HG03025 (cell line): ENCODE data around the gene PGM5.

Experiments
- ATAC-seq: cut with Tn5 transposase; IDR thresholded peaks from one replicate; pipeline ENCODE4 v1.9.1; 2021; ENCODE audit warnings: mild to moderate bottlenecking, moderate library complexity; ENCODE audit not compliant: unreplicated experiment, low FRiP score

PGM5 gene

DNA sequence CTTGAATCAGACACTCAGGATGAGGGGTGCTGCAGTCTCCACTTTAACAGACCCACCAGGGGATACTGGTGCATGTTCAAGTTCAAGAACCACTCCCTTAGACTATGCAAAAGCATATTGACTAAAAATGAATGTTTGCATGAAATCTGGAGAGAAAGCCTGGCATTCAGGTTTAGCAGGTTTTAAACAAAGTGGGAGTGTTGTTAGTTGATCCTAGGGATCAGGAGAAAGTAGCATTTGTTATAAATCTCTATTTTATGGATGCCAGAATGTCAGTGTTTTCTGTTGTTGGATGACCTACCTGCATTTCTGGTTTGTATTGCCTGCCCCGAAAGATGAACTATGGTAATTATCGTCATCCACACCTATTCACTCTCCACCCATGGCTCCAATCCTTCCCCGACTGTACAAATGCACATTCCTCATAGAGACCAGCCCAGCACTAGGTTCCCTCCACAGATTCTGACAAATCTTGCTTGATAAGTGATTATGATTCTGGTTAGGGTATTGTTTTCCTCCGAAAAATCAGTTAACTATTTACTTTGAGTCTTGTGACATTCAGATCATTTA lies 167.0 kb downstream of the PGM5 start:
- no peak for ATAC-seq

DNA sequence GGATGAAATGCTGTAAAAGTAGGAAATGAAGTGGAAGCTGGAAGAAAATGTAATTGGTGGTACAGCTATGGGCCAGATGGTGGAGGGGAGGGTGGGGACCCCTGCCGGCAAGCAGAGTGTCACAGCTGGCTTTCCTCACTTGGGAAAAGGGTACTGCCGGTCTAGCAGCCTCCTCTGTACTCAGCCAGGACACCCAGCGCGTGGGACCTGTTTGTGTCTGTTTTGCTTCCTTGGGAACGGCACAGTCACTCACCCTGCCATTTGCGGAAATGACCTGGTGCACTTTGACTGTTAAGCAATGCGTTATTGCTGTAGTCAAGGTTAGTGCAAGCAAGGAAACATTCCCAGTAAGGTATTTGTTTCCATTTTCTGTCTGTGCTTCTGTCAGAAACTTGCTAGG lies 174.2 kb downstream of the PGM5 start:
- no peak for ATAC-seq

DNA sequence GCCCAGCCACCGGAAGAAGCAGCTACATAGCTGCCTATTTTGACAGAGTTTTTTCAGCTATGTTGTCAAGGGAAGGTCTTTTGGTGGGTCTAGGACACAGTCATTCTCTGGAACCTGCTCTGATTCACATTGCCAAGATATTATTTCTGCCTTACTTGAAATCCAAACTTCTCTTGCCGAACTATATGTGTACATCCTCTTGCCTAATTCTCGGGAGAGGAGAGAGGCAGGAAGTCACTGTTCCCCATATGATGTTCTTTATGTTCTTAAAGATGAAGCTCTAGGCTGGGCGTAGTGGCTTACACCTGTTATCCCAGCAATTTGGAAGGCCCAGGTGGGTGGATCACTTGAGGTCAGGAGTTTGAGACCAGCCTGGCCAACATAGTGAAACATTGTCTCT lies 175.7 kb downstream of the PGM5 start:
- no peak for ATAC-seq

DNA sequence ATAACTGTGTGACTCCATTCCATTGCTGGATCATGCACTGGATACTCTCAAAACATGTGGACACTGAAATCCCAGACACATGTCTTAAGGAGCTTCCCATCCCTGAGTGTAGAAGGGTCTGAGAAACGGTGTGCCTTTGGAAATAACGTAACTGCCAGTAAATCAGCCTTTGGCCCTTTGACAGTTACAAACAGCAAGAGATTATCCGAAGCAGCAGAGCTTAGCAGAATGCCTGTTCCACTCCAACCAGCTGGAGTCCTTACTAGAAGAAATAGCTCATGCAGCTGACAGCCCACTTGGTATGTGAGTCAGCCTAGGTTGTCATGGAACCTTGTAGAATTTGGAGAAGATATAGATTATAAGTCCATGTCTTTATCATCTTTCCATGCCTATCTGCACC lies 177.3 kb downstream of the PGM5 start:
- ATAC-seq, result no peak

DNA sequence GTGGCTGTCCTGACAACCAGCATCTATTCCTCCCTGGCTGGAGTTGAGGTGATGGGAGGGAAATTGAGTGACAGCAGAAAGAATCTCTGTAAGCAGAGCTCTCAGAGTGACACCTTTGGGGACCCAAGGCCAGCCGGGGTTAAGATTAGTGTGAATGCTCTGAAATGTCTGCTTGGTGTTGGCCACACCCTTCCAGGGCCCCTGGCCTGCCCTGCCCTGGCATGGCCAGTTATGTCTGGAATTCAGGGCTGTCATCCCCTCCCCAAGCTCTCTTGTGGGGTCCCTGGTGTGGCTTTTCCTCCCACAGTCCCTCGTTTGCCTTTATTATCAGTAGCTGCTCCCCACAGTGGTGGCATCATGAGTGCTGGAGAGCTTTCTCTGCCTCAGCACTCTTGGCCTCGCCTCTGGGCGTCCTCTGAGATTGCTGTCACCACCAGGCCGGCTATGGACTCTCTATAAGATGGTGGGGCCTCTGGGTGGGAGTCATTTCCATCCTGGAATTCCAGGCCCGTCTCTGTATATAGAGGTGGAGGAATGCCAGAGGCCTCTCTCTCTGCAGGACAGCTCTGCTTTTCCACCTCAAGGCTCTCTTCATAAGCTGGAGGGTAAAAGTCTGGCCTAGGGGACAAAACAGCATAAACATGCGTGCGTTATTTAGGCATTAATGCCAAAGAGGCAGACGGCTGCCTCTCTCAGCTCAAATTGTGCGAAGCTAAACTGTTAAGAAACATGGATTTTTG lies 180.6 kb downstream of the PGM5 start:
- ATAC-seq, result no peak

DNA sequence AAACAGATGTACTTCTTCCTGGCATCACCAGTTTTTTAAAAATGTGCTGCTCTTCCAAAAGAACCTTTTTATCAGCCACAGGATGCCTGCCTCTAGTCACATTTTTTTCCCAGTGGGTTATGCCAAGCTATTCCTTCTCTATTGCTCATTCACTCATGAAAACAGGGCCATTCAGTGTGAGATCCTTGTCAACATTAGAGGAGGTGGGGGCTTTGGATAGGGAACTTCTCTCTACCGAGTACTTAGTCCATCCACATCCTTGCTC lies 181.1 kb downstream of the PGM5 start:
- ATAC-seq, result no peak

DNA sequence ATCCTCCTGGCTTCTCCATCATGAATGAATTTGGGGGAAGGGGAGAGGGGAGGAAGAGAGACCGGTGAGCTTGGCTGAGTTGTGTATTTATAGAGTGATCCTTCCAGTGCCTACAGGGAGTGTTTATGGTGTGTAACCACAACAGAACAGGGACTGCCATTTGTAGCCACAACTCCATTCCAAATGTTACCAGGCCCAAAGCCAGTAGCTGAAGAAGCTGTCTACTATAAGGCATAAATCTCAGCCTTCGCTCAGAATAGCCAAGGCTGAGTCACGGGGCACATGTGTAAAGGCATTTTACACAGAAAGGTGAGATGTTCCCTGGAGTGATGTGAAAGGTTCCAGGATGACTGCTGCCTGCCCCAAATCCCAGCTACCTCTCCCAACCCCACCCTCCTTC lies 181.8 kb downstream of the PGM5 start:
- ATAC-seq, result no peak

DNA sequence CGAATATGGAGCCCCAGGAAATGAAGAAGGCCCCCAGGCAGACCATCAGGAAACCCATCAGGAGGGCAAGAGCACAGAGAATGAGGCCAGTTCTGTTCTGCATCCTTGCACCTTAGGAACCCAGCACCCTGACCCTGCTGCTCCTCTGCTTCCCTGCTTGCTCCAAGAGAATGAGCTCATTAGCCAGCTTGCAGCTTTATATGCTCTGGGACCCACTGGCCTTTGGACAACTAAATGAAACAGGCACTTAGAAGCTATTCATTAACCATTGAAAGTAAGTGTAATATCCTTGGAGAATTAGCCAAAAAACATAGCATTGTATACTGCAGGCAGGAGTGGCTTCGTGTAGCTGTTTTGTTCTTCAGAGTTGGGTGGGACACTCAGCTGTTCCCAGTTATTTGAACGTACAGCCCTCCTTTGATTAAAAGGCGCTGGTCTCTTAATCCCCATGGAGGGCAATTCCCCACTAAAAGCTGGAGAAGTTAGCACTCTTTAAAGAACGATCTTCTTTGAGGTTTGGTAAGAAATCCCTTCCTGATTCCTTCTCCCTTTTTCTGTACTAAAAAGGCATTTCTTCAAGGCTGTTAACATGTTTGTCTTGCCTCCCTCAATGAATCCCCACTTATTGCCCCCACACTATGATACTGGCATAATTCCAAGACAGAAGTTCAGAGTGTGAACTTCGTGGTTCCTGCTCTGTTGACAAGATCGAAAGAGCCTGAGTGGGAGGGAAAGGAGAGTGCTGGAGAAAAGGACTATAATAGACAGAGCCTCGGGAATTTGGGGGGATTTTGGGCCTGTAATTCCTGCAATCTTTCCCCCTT lies 184.5 kb downstream of the PGM5 start, which contains the start of gene TMEM252:
TSS of gene TMEM252 (minus strand) at position 172 of the 824 bp plus-strand sequence. CDS start at position 103, 69 bp downstream.
- ATAC-seq, result no peak

DNA sequence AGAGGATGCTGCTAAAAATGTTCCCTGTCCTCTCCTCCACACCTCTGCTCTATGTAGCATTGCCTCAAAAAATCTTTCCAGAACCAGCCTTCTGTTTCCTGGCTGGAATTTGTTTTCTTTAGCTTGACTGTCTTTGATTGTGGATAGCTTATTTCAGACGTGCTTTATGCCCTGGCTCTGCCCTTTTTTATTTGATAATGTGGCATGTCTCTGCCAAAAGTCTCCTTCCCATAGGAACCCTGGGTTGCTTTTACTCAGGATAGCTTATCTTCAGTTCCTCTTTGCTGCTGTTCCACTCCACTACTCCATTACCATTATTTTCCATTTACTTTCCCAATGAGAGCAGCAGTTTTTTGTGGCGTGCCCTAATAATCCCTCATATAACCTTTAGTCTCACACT lies 185.2 kb downstream of the PGM5 start:
- no peak for ATAC-seq

DNA sequence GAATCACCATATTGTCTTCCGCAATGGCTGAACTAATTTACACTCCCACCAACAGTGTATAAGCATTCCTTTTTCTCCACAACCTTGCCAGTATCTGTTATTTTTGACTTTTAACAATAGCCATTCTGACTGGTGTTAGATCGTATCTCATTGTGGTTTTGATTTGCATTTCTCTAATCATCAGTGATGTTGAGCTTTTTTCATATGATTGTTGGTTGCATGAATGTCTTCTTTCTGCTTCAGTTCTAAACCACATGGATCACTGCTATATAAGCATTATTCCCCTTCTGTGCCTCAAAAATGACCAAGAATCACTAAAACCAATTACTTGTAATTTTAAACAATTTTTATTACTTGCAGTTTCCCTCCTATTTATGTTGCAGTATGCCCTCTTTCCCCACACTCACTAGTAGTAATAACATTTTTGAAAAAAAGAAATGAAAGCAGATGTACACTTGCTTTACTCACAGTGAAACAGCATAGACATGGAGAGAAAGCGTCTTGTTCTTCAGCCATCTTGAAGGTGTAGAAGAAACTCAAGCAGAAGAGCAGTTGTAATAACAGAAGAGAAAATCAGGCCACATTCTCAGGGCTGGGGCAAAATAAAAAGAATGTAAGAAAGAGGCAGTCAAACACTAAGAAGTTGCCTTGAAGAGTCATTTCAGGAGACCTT lies 188.8 kb downstream of the PGM5 start:
- ATAC-seq, result peak; percentile 63

DNA sequence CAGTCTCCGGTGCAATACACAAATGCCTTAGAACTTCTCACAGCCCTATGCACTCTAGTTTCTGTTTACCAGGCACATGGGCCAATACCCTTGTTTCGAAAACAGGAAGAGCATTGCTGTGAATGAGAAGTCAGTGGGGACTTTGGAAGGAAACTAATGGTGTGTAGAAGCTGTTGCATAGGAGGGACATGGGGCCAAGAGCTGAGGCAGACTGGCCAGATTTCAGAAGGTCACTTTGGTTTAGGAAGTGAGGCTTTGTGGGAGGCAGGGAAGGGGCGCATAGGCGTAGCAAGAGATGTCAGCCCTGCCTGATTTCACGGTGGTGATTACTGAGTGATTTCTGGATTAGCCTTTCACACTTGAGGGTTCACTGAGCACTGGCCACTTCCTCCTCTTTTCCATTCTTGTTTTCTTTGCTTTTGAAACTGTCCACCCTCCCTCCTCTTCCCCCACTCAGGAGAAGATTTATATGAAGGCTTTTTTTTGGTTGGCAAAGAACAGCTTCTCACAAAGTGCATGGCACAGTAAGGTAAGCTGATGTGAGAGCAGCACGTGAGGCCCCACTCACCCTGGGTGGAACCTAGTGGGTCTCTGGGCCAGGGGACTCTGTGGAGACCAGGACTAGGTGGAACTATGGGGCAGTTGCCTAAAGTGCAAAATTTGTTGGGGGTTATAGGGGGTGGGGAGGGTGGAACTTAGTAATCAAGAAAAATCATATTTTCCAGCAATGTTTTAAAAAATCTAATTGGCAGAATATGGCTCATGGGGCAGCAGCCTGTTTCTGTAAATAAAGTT lies 190.4 kb downstream of the PGM5 start:
- peak; percentile 81 for ATAC-seq

DNA sequence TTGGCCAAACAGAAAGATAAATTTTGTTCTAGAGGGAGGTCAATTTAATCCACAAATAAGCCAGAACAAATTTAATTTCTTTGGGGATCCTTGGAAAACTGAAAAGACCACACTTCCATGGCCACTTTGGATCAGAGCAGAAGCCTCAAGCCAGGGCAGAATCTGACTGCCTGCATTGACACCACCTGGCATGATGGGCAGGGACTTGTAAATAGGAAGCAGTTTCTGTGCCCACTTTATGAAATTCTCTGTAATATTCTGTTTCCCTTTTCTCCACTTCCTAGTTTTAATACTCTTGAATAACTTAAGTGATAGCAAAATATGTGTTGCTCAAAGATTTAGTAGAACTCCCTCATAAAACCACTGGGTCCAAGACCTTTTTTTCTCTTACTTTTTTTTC lies 191.0 kb downstream of the PGM5 start:
- no peak for ATAC-seq

DNA sequence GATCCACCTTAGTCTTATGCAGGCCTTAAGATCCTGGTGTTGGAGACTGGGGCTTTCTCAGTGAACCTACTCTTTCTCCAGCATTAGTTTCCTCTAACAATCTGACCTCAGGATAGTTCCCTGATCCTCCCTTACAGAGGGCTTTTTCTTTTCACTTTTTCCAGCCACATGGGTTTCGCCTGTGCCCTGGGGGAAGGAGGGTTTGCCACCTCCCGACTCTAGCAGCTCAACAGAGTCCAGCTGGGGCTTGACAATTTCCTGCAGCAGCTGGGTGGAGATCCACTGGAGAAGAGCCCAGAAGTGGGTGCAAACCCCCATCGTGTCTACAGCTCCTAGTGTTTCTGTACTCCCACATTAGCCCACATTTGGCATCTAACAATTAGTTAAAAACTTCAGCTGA lies 191.8 kb downstream of the PGM5 start:
- ATAC-seq, result no peak

DNA sequence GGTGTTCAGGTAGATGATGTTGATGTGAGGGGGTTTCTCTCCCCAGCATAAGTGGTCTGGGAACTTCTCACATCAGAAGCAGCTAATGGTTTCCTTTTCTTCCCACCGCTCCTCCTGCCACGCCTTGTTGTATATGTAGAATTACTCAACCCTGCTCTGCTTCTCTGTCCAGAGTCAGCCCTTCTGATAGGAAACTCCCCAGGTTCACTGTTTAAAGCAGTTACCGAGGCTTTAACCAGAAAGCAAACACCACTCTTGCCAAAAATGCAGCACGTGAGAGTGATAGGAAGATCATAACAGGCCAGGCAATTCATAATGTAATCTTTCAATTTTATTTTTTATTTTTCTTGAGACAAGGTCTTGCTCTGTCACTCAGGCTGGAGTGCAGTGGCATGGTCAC lies 194.8 kb downstream of the PGM5 start:
- ATAC-seq, result no peak

DNA sequence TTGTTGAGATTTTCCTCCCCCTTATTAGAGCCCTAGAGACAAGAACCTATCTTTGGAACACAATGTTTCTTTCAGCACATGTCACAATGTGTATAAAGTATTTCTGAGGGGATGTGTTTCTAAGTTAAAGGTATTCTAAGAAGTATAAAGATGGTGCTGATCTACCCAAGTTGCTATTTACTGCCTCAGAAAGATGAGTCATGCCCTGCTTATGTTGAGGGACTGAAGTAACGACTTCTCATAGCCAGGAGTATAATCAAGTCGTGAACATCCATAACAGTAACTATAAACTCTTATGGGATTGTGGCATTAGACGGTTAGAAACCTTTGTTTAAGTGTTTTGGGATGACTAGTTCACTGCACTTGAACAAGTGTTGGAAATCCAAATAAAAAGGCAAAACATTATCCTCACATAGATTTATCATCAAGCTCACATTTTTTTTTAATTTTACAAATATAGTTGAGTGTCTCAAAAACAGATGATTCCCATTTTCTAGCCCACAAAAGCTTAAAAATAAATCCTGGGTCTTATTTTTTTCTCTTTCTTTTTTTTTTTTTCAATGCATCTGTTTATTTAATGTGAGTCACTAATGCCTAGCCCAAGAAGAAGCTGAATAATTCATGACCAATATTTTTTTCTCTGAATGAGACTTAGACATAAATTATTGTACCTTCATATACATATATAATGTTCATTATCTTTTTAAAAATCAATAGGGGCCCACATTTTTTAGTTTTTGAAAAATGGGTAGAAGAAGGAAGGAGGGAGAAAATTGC lies 196.5 kb downstream of the PGM5 start:
- ATAC-seq, result no peak

DNA sequence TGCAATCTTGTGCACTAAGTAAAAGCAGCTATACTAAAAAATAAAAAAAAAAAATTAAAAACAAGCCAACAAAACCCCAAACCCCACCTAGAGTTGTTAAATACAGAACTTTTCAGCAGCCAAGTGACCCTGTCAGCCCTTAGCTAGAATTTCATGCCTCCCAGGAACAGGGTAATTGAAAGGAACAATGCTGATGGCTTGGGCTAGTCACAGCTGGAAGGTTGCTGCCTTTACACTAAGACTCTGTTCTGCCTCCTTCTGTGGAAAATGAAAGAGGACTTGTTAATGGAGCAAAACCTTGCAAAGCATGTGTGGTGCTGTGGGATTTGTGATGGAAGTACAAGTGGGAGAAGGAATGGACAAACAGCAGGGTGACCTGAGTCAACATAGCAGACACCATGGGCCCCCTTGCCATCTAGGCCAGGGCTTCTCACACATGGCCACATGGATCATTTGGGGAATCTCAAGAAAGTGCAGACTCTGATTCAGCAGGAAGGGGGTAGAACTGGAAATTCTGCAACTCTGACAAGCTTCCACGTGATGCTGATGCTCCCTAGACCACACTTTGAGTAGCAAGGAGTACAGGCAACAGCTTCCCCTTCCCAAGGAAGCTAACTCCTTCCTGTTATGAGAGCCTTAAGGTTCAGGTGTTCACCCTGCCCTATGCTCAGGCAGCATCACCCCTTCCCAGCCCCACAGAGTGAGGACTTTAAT lies 199.2 kb downstream of the PGM5 start:
- ATAC-seq, result no peak

DNA sequence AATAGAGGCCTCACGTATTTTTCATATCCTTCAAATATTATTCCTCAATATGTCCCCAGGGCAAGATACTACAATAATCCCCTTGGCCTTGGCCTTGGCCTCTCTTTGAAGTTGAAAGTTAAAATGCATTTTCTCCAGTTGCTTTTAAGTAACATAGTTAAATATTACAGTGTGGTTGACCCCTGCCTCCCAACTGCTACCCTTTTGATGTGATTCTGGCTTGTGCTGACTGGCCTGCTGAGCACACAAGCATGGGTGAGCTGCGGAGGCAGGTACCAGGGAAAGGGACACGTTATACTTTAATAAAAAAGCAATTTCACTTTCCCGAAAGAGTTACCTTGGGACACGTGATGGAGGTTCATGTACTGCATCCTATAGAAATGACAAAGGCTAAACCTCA lies 202.1 kb downstream of the PGM5 start:
- no peak for ATAC-seq

DNA sequence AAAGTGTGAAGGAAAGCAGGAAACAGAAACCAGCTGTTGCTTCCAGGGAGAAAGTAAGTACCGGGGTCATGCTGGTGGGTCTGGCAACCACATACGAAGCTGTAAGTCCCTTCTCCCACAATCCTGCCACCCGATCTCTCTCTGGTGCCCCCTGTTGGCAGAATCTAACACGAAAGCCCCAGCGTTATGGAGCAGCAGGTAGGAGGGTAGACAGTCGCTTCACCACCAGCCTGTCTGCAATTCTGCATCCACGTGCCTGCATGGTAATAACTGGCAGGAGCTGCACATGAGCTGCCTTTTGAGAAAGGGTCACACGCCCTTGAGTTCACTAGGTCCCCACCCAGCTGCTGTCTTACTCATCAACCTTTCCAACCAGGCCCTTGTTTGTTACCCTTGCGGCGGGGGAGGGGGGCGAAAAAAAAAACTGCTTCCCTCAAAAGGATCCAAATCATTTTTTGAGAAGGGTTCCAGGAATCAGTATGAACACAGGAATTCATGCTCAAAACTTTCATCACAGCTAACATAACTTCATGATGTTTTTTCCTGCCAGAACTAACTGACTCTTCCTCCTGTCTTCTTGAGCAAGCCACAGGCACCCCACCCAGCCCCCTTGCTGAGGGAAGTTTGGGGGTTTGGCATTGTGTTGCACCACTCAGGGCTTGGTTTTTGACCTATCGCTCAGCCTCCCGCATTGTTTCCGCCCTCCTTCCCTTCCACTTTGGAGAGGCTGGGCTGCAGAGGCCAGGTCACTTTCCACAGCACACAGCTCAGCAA lies 203.8 kb downstream of the PGM5 start:
- ATAC-seq, result no peak
